NCI-H1105 treated with DMSO at 0.1 percent for 48 hours (cell line): ENCODE data around the gene TMEM184A.

Experiments used
- DNase-seq: peaks from one replicate; lab custom pipeline; 2025; lab: John Stamatoyannopoulos, UW

The TMEM184A gene

GRCh38 chr7:1567896-1568510 lies 12.0 kb upstream of the TMEM184A start:
- DNase-seq: no peak

- DNase-seq: no peak
These were observed 11.2 kb upstream of the TMEM184A start for GRCh38 chr7:1567049-1567771.

- no peak for DNase-seq
These were observed 10.7 kb upstream of the TMEM184A start for GRCh38 chr7:1566687-1567048.

GRCh38 chr7:1564603-1565022 lies 8.6 kb upstream of the TMEM184A start:
- no peak for DNase-seq

- DNase-seq: no peak
These were observed 8.1 kb upstream of the TMEM184A start for GRCh38 chr7:1563981-1564602.

- DNase-seq: no peak
These were observed 6.6 kb upstream of the TMEM184A start for GRCh38 chr7:1562597-1563051.

GRCh38 chr7:1562116-1562515 lies 6.1 kb upstream of the TMEM184A start:
- DNase-seq: no peak

GRCh38 chr7:1561036-1561940 lies 5.3 kb upstream of the TMEM184A start:
- DNase-seq: no peak

- no peak for DNase-seq
These were observed 4.6 kb upstream of the TMEM184A start for GRCh38 chr7:1560620-1561031.

- DNase-seq: no peak
These were observed 3.9 kb upstream of the TMEM184A start for GRCh38 chr7:1559626-1560590.

- DNase-seq: no peak
These were observed 3.0 kb upstream of the TMEM184A start for GRCh38 chr7:1558841-1559625.

- DNase-seq: no peak
These were observed 2.3 kb upstream of the TMEM184A start for GRCh38 chr7:1558181-1558811.

- no peak for DNase-seq
These were observed 1.8 kb upstream of the TMEM184A start for GRCh38 chr7:1557771-1558170.

GRCh38 chr7:1557006-1557405 lies 1.0 kb upstream of the TMEM184A start:
- no peak for DNase-seq

- DNase-seq: no peak
These were observed 776 bp downstream of the TMEM184A start for GRCh38 chr7:1555046-1555812.

- DNase-seq: no peak
These were observed 1.5 kb downstream of the TMEM184A start for GRCh38 chr7:1554333-1555045.

GRCh38 chr7:1553512-1554210 lies 2.3 kb downstream of the TMEM184A start:
- no peak for DNase-seq

GRCh38 chr7:1552200-1552599 lies 3.8 kb downstream of the TMEM184A start:
- no peak for DNase-seq
